Measurements from ENCODE around the gene RAB2B. TPM values are rescaled to one million over a fixed set of nuclear protein-coding genes. Genes with fewer than 3 reads are reported as not detected.

RAB2B gene
- total RNA-seq, 4 donors from 2014 or later, result 26.8 to 66.8 (median 38.9) TPM

DNA sequence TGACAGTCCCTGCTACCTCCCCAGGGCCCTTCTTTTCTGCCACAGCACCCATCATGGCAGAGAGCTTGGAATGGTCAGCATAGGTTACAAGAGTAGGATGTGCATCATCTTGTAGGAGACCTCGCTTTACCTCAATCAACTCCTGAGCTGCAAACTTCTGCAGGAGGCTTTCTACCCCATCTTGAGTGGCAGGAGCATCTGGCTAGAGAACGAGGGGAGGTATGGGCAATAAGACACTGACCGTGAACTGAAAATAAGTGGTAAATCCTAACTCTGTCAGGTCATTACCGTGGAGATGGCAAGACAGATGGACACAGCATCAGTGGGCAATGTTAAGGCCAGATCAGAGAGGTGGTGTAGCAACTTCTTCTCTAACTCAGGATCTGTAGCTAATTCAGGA is 26.6 kb upstream of the RAB2B start:
- TF ChIP-seq, protein P1, sequence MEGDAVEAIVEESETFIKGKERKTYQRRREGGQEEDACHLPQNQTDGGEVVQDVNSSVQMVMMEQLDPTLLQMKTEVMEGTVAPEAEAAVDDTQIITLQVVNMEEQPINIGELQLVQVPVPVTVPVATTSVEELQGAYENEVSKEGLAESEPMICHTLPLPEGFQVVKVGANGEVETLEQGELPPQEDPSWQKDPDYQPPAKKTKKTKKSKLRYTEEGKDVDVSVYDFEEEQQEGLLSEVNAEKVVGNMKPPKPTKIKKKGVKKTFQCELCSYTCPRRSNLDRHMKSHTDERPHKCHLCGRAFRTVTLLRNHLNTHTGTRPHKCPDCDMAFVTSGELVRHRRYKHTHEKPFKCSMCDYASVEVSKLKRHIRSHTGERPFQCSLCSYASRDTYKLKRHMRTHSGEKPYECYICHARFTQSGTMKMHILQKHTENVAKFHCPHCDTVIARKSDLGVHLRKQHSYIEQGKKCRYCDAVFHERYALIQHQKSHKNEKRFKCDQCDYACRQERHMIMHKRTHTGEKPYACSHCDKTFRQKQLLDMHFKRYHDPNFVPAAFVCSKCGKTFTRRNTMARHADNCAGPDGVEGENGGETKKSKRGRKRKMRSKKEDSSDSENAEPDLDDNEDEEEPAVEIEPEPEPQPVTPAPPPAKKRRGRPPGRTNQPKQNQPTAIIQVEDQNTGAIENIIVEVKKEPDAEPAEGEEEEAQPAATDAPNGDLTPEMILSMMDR (IDR thresholded peaks at IDR 0.05), result no peak
- TF ChIP-seq POLR2A (IDR thresholded peaks at IDR 0.05), result no peak
- WGBS, 2 donors, result 94 to 97% methylated on average over 4 of the region's 4 CpGs
- Histone ChIP-seq H3K36me3 (peaks cover 17 to 27% of the 10 kb centered on the region in 2 donors), H3K27ac (peak overlapping the region in 1 of 3 donors; percentile 83), H3K9me3 (no peaks in the 10 kb centered on the region), H3K4me1 (peaks cover 9 to 20% of the 10 kb centered on the region in 2 donors), H3K4me3 (replicated peaks in 1 of 3) (no peak overlapping the region), H3K27me3 (no peaks in the 10 kb centered on the region)
- DNase-seq, result no peak
- intact Hi-C loops (cut with DNase I), result loop anchor here (5.0 kb wide), 1 partner anchor 54 kb away; no protein-coding TSS in a partner anchor

DNA sequence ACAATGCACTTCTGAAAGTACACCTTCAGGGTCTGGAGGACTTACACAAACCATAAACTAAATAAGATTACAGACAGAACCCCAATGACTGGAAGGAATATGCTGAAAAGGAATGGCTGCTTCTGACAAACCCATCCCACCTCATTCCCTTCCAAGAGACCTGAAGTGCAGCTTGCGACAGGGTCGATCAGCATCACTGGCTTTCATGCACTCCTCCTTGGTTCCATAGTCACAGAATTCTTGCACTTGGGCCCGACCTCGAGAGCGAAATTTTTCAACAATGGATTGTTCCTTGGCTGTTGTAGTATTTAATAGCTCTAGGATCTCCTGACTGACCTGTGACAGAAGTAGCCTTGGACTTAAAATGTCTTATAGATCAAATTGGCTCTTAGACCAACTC is 24.8 kb upstream of the RAB2B start:
- Histone ChIP-seq H3K36me3 (peaks cover 32 to 35% of the 10 kb centered on the region in 2 donors), H3K27me3 (no peaks in the 10 kb centered on the region)

DNA sequence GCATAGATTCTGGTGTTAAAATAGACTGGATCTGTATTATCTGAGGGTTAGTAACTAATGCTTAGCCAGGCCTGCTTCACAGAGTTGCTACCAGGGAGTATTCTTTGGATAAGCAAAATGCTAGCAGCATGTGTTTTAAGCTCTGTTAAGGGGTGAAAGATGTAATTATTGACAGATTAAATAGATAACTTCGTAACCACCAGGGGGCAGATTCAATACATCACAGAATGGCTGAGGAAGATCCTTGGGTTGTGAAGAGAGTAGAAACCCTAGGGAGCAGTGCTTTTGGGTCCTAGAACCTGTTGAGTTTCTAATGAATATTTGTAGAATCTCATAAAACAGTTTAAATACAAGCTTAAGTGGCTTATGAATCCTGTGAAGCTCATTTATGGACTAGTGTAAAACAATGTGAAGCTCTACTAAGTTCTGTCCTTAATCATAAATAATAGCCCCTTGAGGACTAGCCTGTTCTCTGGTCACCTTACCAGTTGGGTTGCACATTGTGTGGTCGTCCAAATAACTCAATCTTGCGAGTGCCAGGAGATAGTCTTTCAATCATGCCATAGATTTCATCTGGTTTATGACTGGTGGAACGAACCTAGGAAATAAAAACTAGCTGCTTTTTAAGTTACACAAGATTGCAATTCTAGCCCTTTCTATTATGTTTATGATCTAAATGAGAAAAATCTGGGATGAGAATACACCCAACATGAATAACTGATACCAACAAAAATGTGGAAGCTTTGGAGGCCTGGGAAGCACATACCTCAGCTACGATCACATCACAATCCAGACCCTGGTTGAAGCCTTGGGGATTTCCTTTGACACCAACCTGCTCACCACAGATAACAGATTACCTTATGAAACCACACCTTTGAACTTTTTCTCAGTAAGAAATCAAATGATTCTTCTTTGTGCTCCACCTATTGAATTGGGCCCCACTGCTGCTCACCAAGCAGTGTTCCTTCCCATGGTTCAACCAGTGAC is 22.1 kb upstream of the RAB2B start:
- H3K4me3 ChIP-seq (replicated peaks in 1 of 3), result no peak overlapping the region
- H3K36me3 ChIP-seq, result peaks cover 54 to 56% of the 10 kb centered on the region in 2 donors
- intact Hi-C loops (cut with DNase I), result no loop called here
- peak in 1 of 2 donors; percentile 9 for DNase-seq
- H3K4me1 ChIP-seq, result peaks cover 9 to 20% of the 10 kb centered on the region in 2 donors
- H3K27me3 ChIP-seq, result no peaks in the 10 kb centered on the region
- H3K27ac ChIP-seq, result peak overlapping the region in 2 of 3 donors; percentile 15 to 27
- 58 to 65% methylated on average over 5 of the region's 5 CpGs for WGBS, 2 donors
- no peak for TF ChIP-seq POLR2A (IDR thresholded peaks at IDR 0.05)
- TF ChIP-seq, protein P1 (IDR thresholded peaks at IDR 0.05), result peak in 5 of 6 experiments; percentile 21 to 67 (median 51)
- H3K9me3 ChIP-seq, result no peaks in the 10 kb centered on the region

More for the DNA sequence above, 24.8 kb upstream of the RAB2B start:
- DNase-seq, result peak; percentile 83 to 87
- H3K9me3 ChIP-seq, result no peaks in the 10 kb centered on the region
- no peak overlapping the region for H3K4me3 ChIP-seq (replicated peaks in 1 of 3)
- peak overlapping the region; percentile 78 to 85 (median 83) for H3K27ac ChIP-seq
- 45 to 66% methylated on average over 5 of the region's 5 CpGs for WGBS, 2 donors
- intact Hi-C loops (cut with DNase I), result loop anchor here (5.0 kb wide), 1 partner anchor 56 kb away; no protein-coding TSS in a partner anchor
- H3K4me1 ChIP-seq, result peaks cover 9 to 20% of the 10 kb centered on the region in 2 donors
- TF ChIP-seq, protein P1 (IDR thresholded peaks at IDR 0.05), result peak in 1 of 6 experiments; percentile 5
- TF ChIP-seq POLR2A (IDR thresholded peaks at IDR 0.05), result peak in 1 of 2 donors; percentile 35

DNA sequence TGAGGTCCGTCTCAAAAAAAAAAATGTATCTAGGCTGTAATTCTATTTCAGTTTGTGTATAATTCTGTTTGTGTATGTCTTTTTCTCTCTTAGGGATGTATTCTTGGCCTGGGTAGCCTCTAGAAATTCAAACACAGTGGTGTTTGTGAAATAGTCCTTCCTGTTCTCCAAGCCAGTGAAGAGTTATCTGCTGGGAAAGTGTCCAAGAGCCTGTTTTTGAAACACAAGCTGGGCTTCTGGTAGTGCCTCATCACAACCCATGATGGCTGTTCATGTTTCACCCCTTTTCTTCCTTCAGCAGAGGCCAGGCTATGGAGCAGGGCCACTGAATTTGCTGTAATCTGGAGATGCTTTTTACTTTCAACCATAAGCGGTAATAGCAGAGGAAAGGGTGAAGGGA is 19.7 kb upstream of the RAB2B start:
- Histone ChIP-seq H3K9me3 (no peaks in the 10 kb centered on the region), H3K27ac (no peak overlapping the region), H3K36me3 (peaks cover 71 to 74% of the 10 kb centered on the region in 2 donors), H3K4me1 (peaks cover 8 to 9% of the 10 kb centered on the region in 2 donors), H3K4me3 (replicated peaks in 1 of 3) (no peak overlapping the region), H3K27me3 (no peaks in the 10 kb centered on the region)
- no peak for TF ChIP-seq POLR2A (IDR thresholded peaks at IDR 0.05)
- TF ChIP-seq, protein P1 (IDR thresholded peaks at IDR 0.05), result no peak
- no peak for DNase-seq
- WGBS, 2 donors, result 93 to 98% methylated on average over 2 of the region's 2 CpGs
- intact Hi-C loops (cut with DNase I), result no loop called here

All from thyroid gland (tissue), 4 donors.